Nephron progenitor cell (in vitro differentiated cells): ENCODE results near the gene DCLK1.

ENCODE experiments used
- DNase-seq: peaks from one replicate; pipeline ENCODE4 v3.0.0; 2021
- H3K27ac Mint-ChIP-seq: 2 replicates; pipeline ENCODE4 v1.8.0; 2021; ENCODE audit warnings: mild to moderate bottlenecking, moderate library complexity, mixed read lengths
- H3K27me3 Mint-ChIP-seq: 2 replicates; pipeline ENCODE4 v1.8.0; 2021; ENCODE audit warnings: mild to moderate bottlenecking, low read depth, mixed read lengths; ENCODE audit not compliant: poor library complexity
- H3K36me3 Mint-ChIP-seq: 2 replicates; pipeline ENCODE4 v1.8.0; 2021; ENCODE audit warnings: low read depth, mixed read lengths
- H3K4me1 Mint-ChIP-seq: 2 replicates; pipeline ENCODE4 v1.8.0; 2021; ENCODE audit warnings: mixed read lengths
- H3K4me3 Mint-ChIP-seq: 2 replicates; pipeline ENCODE4 v1.8.0; 2021; ENCODE audit warnings: mild to moderate bottlenecking, moderate library complexity, mixed read lengths
- H3K9me3 Mint-ChIP-seq: 2 replicates; pipeline ENCODE4 v1.8.0; 2021; ENCODE audit warnings: mild to moderate bottlenecking, moderate library complexity, mixed read lengths
- TF ChIP-seq, protein P1 (sequence below): fragments of 200-600 bp; sonication (generic); IDR thresholded peaks from 2 replicates; pipeline ENCODE4 v1.5.0; 2021; ENCODE audit warnings: antibody characterized with exemption

The DCLK1 gene

DNA sequence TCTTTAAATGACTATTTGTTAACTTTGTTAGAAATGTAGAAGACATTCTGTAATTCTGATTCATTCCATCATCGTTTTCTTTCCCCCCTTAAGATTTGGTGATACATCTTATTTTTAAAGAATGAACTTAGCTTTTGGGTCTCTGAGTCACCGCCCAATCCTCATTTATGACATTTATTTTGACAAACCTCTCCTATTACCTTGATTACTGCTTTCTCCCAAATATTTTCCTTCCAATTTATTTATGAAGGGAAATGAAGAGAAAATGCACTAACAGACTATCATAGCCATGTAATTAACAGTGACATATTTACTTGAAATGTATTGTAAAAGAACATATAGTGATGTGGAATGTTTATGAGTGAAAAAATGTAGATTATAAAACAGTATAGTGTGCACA lies 241.6 kb downstream of the DCLK1 start:
- Mint-ChIP-seq H3K36me3 (no peaks in the 10 kb centered on the region), H3K9me3 (no peaks in the 10 kb centered on the region), H3K27ac (peak overlapping the region; percentile 57), H3K27me3 (no peaks in the 10 kb centered on the region), H3K4me1 (peaks cover 48% of the 10 kb centered on the region), H3K4me3 (peak overlapping the region; percentile 6)
- no peak for DNase-seq
- TF ChIP-seq, protein P1, sequence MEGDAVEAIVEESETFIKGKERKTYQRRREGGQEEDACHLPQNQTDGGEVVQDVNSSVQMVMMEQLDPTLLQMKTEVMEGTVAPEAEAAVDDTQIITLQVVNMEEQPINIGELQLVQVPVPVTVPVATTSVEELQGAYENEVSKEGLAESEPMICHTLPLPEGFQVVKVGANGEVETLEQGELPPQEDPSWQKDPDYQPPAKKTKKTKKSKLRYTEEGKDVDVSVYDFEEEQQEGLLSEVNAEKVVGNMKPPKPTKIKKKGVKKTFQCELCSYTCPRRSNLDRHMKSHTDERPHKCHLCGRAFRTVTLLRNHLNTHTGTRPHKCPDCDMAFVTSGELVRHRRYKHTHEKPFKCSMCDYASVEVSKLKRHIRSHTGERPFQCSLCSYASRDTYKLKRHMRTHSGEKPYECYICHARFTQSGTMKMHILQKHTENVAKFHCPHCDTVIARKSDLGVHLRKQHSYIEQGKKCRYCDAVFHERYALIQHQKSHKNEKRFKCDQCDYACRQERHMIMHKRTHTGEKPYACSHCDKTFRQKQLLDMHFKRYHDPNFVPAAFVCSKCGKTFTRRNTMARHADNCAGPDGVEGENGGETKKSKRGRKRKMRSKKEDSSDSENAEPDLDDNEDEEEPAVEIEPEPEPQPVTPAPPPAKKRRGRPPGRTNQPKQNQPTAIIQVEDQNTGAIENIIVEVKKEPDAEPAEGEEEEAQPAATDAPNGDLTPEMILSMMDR: no peak

DNA sequence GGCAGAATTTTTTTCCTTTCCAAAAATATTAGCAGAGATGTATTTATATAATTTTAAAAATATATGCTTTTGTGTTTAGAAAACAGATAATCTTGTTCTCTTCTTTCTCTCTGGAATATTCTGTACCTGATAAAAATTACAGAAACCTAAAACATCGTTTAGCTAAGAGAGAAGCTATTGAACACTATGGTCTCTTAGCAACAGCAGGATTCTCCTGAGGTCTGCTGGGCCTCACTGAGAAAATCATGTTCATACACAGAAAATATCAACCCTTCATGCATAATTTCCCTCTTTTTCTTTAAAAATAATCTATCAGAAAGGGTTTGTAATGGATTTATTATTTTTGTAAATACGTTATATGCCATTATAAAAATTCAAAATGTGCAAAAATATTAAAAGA lies 242.2 kb downstream of the DCLK1 start:
- TF ChIP-seq, protein P1: no peak
- Mint-ChIP-seq H3K27me3 (no peaks in the 10 kb centered on the region), H3K4me1 (peaks cover 54% of the 10 kb centered on the region), H3K27ac (no peak overlapping the region), H3K36me3 (no peaks in the 10 kb centered on the region), H3K4me3 (no peak overlapping the region), H3K9me3 (no peaks in the 10 kb centered on the region)
- no peak for DNase-seq

DNA sequence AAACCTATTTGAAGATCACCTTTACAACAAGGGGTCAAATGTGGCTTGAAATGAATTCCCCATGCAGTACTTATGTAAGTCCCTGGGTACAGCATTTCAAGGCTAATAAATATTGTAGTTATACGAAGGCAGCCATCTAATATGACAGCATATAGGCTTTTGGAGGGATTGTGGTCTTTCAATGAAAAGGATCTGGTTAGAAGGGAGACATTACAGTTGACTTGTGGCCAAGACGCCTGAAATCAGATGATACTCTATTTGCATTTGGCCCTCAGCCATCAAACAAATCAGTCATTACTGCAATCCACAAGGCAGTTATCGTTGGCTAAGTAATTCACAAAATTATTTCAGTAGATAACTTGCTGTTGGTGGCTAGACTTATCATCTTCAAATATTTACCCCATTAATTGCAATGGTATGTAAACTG lies 242.7 kb downstream of the DCLK1 start:
- no peak for DNase-seq
- Mint-ChIP-seq H3K4me1 (peaks cover 58% of the 10 kb centered on the region), H3K27me3 (no peaks in the 10 kb centered on the region), H3K36me3 (no peaks in the 10 kb centered on the region), H3K27ac (no peak overlapping the region), H3K4me3 (no peak overlapping the region), H3K9me3 (peaks cover 2% of the 10 kb centered on the region)
- TF ChIP-seq, protein P1: no peak

DNA sequence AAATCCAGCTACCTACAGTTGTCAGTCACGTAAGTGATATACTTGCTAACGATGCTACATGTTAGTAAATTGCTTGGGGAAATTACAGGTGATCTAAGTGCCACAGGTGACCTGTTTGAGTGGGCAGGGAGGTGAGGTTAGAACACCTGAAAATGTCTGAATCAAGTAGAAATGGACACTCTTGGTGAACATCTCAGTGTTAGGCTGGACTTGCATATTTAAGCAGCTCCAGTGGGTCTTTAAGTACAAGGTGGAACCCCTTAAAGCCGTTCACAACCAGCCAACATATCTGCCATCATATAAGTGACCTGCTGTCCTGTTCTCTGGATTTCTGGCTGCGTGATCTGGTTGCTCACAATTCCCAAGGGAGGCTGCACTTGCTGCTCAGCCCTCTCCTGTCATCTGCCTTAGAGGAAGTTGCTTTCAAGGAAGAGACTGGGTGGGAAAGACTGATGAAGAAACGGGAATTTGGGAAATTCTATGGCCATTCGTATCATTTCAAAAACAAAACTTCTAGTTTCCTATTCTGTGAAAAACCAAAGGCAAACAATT lies 244.0 kb downstream of the DCLK1 start:
- no peak overlapping the region for H3K27ac Mint-ChIP-seq
- H3K4me1 Mint-ChIP-seq: peaks cover 70% of the 10 kb centered on the region
- H3K36me3 Mint-ChIP-seq: no peaks in the 10 kb centered on the region
- no peaks in the 10 kb centered on the region for H3K27me3 Mint-ChIP-seq
- DNase-seq: no peak
- no peak overlapping the region for H3K4me3 Mint-ChIP-seq
- TF ChIP-seq, protein P1: no peak
- peaks cover 12% of the 10 kb centered on the region for H3K9me3 Mint-ChIP-seq

DNA sequence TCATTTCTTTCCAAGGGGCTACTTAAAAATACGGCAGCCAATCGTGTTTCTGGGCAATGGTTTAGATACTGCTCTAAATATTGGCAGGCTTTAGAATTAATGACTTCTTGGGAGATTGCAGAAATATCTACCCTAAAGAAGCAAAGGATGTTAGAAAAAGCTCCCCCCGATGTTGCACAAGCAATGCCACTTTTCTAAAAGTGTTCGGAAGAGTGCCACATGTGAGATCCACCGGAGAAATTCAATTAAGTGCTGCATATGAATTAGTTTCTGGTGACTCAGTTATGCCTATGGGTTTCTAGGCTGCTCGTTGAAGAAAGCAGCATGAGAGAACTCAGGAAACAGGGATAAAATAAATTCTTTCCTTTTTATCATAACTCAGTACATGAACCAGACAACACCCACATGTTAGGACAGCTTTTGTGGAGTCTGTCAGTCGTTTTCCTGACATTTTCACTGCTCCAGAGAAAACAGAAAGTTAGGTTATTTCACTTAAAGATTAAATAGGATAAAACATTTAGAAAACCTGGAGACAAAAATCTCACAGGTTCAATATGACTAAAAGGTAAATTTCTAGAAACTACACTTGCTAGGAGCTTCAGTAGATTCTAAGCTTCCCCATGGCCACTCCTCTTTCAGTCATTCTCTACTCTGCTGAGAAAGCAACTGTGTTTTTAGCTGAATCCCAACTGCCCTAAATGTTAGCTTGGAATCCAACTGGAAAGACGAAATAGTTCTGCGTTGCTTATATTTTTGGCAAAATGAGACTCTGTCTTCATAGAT lies 244.7 kb downstream of the DCLK1 start:
- peaks cover 12% of the 10 kb centered on the region for H3K9me3 Mint-ChIP-seq

More for the DNA sequence above, 244.7 kb downstream of the DCLK1 start:
- H3K4me3 Mint-ChIP-seq: no peak overlapping the region
- peaks cover 66% of the 10 kb centered on the region for H3K4me1 Mint-ChIP-seq
- no peaks in the 10 kb centered on the region for H3K27me3 Mint-ChIP-seq
- DNase-seq: no peak
- no peaks in the 10 kb centered on the region for H3K36me3 Mint-ChIP-seq
- TF ChIP-seq, protein P1: no peak
- no peak overlapping the region for H3K27ac Mint-ChIP-seq
